Caki2 (cell line): ENCODE measurements around the gene FMO1. TPM values are rescaled to one million over a fixed set of nuclear protein-coding genes. Genes with fewer than 3 reads are reported as not detected.
"Not testable (repeated sequence)": the region's sequence is repeated elsewhere in the genome, so short reads cannot be mapped to it uniquely, and the experiment has no call there.

Experiments used
- DNase-seq: peaks from one replicate; pipeline ENCODE4 v3.0.0-alpha.2; 2015; ENCODE audit warnings: low read depth
- in situ Hi-C: cut with HindIII; loops from 2 replicates; pipeline ENCODE4 v1.10.0; 2016; ENCODE audit warnings: low sequenced_read_pairs, low pct_unique_long_range_greater_than_20kb, mixed read lengths
- total RNA-seq: library from RNA; depleted of rRNA; stranded (reverse); fragments of >200 nt; shearing (Covaris generic); gene quantifications from 2 replicates; pipeline ENCODE4 v1.2.3, GENCODE V29; 2014; ENCODE audit warnings: low replicate concordance; rRNA removed

The FMO1 gene
- total RNA-seq = not detected in 2 replicates

GRCh38 chr1:171248302-171248701, at the start of gene FMO1:
Gene FMO1 (plus strand): TSS chr1:171248494. CDS start chr1:171258088, 9,594 bp downstream.
- no peak for DNase-seq
- in situ Hi-C loops = no loop called here

- in situ Hi-C loops = no loop called here
- no peak for DNase-seq
These were observed 44.0 kb upstream of the FMO1 start for GRCh38 chr1:171204296-171204695.

GRCh38 chr1:171206204-171206977, 41.9 kb upstream of the FMO1 start:
- in situ Hi-C loops = no loop called here
- DNase-seq = no peak

- no peak for DNase-seq
These were observed 41.3 kb upstream of the FMO1 start for GRCh38 chr1:171206978-171207355.

GRCh38 chr1:171207377-171207776, 40.9 kb upstream of the FMO1 start:
- DNase-seq = no peak
- in situ Hi-C loops = no loop called here

More at GRCh38 chr1:171206978-171207355, 41.3 kb upstream of the FMO1 start:
- in situ Hi-C loops = no loop called here

GRCh38 chr1:171210355-171210754, 37.9 kb upstream of the FMO1 start:
- no peak for DNase-seq
- in situ Hi-C loops = no loop called here

GRCh38 chr1:171212607-171213351, 35.5 kb upstream of the FMO1 start:
- DNase-seq = no peak
- in situ Hi-C loops = no loop called here

- in situ Hi-C loops = no loop called here
- DNase-seq = no peak
These were observed 34.5 kb upstream of the FMO1 start for GRCh38 chr1:171213559-171214454.

GRCh38 chr1:171217658-171218443, 30.4 kb upstream of the FMO1 start:
- in situ Hi-C loops = no loop called here
- DNase-seq = no peak

GRCh38 chr1:171218661-171219060, 29.6 kb upstream of the FMO1 start:
- DNase-seq = no peak

GRCh38 chr1:171219346-171220080, 28.8 kb upstream of the FMO1 start:
- in situ Hi-C loops = no loop called here
- no peak for DNase-seq

More at GRCh38 chr1:171218661-171219060, 29.6 kb upstream of the FMO1 start:
- in situ Hi-C loops = no loop called here

GRCh38 chr1:171220081-171220420, 28.2 kb upstream of the FMO1 start:
- in situ Hi-C loops = no loop called here

GRCh38 chr1:171220581-171221054, 27.7 kb upstream of the FMO1 start:
- in situ Hi-C loops = no loop called here
- no peak for DNase-seq

More at GRCh38 chr1:171220081-171220420, 28.2 kb upstream of the FMO1 start:
- DNase-seq = no peak

GRCh38 chr1:171221665-171222591, 26.4 kb upstream of the FMO1 start:
- DNase-seq = no peak

GRCh38 chr1:171222936-171223335, 25.4 kb upstream of the FMO1 start:
- in situ Hi-C loops = no loop called here
- DNase-seq = no peak

More at GRCh38 chr1:171221665-171222591, 26.4 kb upstream of the FMO1 start:
- in situ Hi-C loops = no loop called here

- DNase-seq, in situ Hi-C loops: not testable (repeated sequence)
These were observed 24.0 kb upstream of the FMO1 start for GRCh38 chr1:171224257-171224656.
